ENCODE measurements around the gene COPA. TPM values are rescaled to one million over a fixed set of nuclear protein-coding genes. Genes with fewer than 3 reads are reported as not detected.

The COPA gene
- total RNA-seq, 2 donors from 2014 or later: 154 to 163 TPM

DNA sequence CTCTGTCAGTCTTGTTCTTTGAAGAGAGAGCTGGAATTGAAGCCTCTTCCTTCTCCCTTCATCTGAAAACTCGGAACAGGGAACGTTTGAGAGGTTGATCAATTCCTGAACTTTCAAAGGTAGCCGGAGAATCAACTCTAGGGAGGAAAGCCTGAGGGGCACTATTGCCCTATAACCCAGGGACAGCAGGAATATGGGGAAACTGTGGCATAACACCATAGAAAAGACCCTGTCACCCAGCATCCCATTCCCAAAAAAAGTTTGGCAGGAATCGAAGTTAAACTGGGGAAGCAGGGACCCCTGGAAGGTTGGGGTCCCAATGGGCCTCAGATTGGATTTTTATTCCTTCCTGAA lies 18.7 kb upstream of the COPA start:
- Histone ChIP-seq H3K27me3 (no peaks in the 10 kb centered on the region), H3K9ac (ENCODE audit: low read depth in 2 of 2, low read length in 2 of 2) (no peak overlapping the region), H3K36me3 (peaks cover 10% of the 10 kb centered on the region), H3K4me3 (no peak overlapping the region), H3K27ac (no peak overlapping the region), H3K4me1 (no peaks in the 10 kb centered on the region), H3K9me3 (no peaks in the 10 kb centered on the region)
- TF ChIP-seq, protein P1, sequence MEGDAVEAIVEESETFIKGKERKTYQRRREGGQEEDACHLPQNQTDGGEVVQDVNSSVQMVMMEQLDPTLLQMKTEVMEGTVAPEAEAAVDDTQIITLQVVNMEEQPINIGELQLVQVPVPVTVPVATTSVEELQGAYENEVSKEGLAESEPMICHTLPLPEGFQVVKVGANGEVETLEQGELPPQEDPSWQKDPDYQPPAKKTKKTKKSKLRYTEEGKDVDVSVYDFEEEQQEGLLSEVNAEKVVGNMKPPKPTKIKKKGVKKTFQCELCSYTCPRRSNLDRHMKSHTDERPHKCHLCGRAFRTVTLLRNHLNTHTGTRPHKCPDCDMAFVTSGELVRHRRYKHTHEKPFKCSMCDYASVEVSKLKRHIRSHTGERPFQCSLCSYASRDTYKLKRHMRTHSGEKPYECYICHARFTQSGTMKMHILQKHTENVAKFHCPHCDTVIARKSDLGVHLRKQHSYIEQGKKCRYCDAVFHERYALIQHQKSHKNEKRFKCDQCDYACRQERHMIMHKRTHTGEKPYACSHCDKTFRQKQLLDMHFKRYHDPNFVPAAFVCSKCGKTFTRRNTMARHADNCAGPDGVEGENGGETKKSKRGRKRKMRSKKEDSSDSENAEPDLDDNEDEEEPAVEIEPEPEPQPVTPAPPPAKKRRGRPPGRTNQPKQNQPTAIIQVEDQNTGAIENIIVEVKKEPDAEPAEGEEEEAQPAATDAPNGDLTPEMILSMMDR (IDR thresholded peaks at IDR 0.05): no peak
- no peak for DNase-seq
- intact Hi-C loops (cut with DNase I): no loop called here

DNA sequence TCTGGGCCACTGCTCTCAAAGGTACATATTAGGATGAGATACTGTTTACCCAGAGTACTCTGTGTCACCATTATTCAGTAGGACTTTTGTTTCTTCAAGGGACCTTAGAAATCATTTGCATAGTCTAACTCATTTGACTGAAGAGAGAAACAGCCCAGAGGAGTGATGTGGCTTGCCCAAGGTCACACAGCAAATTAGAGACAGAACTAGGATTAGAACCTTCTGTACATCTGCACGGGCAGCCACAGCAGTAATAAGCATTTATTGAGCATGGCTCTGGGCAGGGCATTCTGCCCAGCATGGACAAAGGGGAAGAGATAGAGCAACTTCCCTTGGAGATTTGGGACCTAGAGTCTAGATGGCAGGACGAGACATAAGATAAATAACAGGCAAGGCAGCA lies 18.1 kb upstream of the COPA start:
- no peak overlapping the region for H3K4me3 ChIP-seq
- H3K9ac ChIP-seq (ENCODE audit: low read depth in 2 of 2, low read length in 2 of 2): no peak overlapping the region
- intact Hi-C loops (cut with DNase I): no loop called here
- H3K9me3 ChIP-seq: no peaks in the 10 kb centered on the region
- H3K27me3 ChIP-seq: no peaks in the 10 kb centered on the region
- H3K36me3 ChIP-seq: peaks cover 16% of the 10 kb centered on the region
- TF ChIP-seq, protein P1 (IDR thresholded peaks at IDR 0.05): no peak
- no peaks in the 10 kb centered on the region for H3K4me1 ChIP-seq
- no peak overlapping the region for H3K27ac ChIP-seq
- DNase-seq: no peak

DNA sequence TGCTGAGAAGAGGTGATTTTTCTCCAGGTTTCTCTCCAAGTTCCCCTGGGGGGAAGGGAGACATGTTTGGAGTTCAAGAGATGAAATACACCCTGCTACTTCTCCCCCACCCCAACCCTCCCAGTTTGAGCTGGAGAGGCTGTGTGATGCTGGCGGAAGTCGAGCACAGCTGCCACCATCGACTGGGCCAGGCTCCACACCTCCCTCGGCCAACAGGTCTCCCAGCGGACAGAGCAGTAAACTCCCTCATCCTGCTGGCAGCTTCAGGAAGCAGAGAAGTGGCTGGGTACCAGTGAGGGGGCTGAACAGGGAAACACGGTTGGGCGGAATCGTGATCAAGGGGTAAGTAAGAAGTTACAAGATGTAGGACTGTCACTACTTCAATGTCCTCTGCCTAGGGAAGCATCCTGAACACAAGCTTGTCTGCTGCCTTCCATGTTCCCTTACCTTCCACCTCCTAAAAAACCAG lies 17.2 kb upstream of the COPA start:
- Histone ChIP-seq H3K4me3 (no peak overlapping the region), H3K9me3 (no peaks in the 10 kb centered on the region), H3K4me1 (no peaks in the 10 kb centered on the region), H3K36me3 (peaks cover 17% of the 10 kb centered on the region), H3K9ac (ENCODE audit: low read depth in 2 of 2, low read length in 2 of 2) (no peak overlapping the region), H3K27me3 (no peaks in the 10 kb centered on the region), H3K27ac (no peak overlapping the region)
- DNase-seq: no peak
- intact Hi-C loops (cut with DNase I): no loop called here
- TF ChIP-seq, protein P1 (IDR thresholded peaks at IDR 0.05): no peak

DNA sequence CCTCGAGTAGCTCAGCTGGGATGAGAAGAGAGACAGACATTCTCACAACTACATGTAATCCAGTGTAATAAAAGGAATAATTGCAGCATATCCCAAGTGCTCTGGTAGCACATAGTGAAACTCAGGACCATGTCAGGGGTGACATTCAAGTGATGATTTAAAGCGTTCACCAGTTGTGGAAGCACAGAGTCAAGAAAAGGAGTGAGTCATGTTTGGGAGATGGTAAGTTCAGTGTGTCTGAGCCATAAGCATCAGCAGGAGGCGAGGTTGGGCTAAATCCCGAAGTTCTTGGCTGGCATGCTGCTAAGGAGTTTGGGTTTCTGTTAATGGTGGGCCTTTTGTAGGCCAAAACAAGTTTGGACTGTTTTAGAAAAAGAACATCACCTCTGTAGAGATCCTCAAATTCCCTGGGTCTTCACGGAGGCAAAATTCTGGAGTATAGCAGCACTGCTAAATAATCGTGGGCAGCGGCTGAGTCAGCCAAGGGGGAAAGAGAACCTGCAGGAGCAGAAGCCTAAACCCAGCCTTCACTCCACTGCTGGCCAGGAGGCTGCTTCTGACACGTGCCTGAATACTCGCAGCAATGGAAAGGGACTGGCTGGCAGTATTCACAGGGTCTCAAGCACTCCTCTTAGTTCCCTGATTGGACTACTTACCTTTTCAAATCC lies 16.6 kb upstream of the COPA start:
- Histone ChIP-seq H3K4me1 (no peaks in the 10 kb centered on the region), H3K27me3 (no peaks in the 10 kb centered on the region), H3K36me3 (peaks cover 22% of the 10 kb centered on the region), H3K9ac (ENCODE audit: low read depth in 2 of 2, low read length in 2 of 2) (no peak overlapping the region), H3K4me3 (no peak overlapping the region), H3K27ac (no peak overlapping the region), H3K9me3 (no peaks in the 10 kb centered on the region)
- DNase-seq: no peak
- intact Hi-C loops (cut with DNase I): no loop called here
- TF ChIP-seq, protein P1 (IDR thresholded peaks at IDR 0.05): no peak

DNA sequence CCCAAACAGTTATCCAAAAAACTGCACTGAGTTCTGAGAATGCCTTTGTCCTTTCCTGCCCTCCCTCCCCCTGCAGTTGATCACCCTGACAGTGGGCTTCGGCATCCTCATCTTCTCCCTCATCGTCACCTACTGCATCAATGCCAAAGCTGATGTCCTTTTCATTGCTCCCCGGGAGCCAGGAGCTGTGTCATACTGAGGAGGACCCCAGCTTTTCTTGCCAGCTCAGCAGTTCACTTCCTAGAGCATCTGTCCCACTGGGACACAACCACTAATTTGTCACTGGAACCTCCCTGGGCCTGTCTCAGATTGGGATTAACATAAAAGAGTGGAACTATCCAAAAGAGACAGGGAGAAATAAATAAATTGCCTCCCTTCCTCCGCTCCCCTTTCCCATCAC lies 15.0 kb upstream of the COPA start:
- Histone ChIP-seq H3K4me1 (no peaks in the 10 kb centered on the region), H3K27ac (no peak overlapping the region), H3K4me3 (no peak overlapping the region), H3K27me3 (no peaks in the 10 kb centered on the region), H3K36me3 (peaks cover 31% of the 10 kb centered on the region), H3K9me3 (no peaks in the 10 kb centered on the region), H3K9ac (ENCODE audit: low read depth in 2 of 2, low read length in 2 of 2) (no peak overlapping the region)
- no peak for DNase-seq
- intact Hi-C loops (cut with DNase I): no loop called here
- TF ChIP-seq, protein P1 (IDR thresholded peaks at IDR 0.05): no peak
